Neural cell (in vitro differentiated cells): ENCODE measurements around the gene EXD2. TPM values are rescaled to one million over a fixed set of nuclear protein-coding genes. Genes with fewer than 3 reads are reported as not detected.
"Not testable (repeated sequence)": the region's sequence is repeated elsewhere in the genome, so short reads cannot be mapped to it uniquely, and the experiment has no call there.

Experiments used
- H2AFZ ChIP-seq: fragments of 200-600, 300-800 bp; sonication (generic), shearing (Covaris generic); 2 replicates; pipeline ENCODE4 v1.6.0; 2014; ENCODE audit warnings: low read depth, mild to moderate bottlenecking, antibody characterized with exemption, low read length, moderate library complexity
- H3F3A ChIP-seq: fragments of 200-600 bp; shearing (Covaris generic); 2 replicates; pipeline ENCODE4 v1.6.1; 2016; ENCODE audit warnings: mild to moderate bottlenecking, moderate library complexity, mixed read lengths, antibody characterized with exemption, low read length; ENCODE audit not compliant: insufficient read depth, poor library complexity, severe bottlenecking
- H3K27ac ChIP-seq: fragments of 200-600, 300-800 bp; sonication (generic), shearing (Covaris generic); 2 replicates; pipeline ENCODE4 v1.5.1; 2014; ENCODE audit warnings: mild to moderate bottlenecking, low read length, moderate library complexity
- H3K27me3 ChIP-seq: fragments of 300-800, 200-600 bp; sonication (generic), shearing (Covaris generic); 2 replicates; pipeline ENCODE4 v1.6.0; 2014; ENCODE audit warnings: mild to moderate bottlenecking, low read depth, low read length, moderate library complexity; ENCODE audit not compliant: insufficient read depth
- H3K36me3 ChIP-seq: fragments of 300-800, 200-600 bp; sonication (generic), shearing (Covaris generic); 2 replicates; pipeline ENCODE4 v1.5.1; 2014; ENCODE audit warnings: mild to moderate bottlenecking, antibody characterized with exemption, low read length, moderate library complexity; ENCODE audit not compliant: insufficient read depth
- H3K4me2 ChIP-seq: fragments of 300-800, 200-600 bp; sonication (generic), shearing (Covaris generic); 2 replicates; pipeline ENCODE4 v1.6.0; 2014; ENCODE audit warnings: mild to moderate bottlenecking, low read length
- H3K4me3 ChIP-seq: fragments of 300-800, 200-600 bp; sonication (generic), shearing (Covaris generic); 2 replicates; pipeline ENCODE4 v1.5.1; 2014; ENCODE audit warnings: mild to moderate bottlenecking, low read length, moderate library complexity
- H3K79me2 ChIP-seq: fragments of 200-600 bp; shearing (Covaris generic); replicated peaks from 2 replicates; pipeline ENCODE4 v1.6.0; 2014; ENCODE audit warnings: mild to moderate bottlenecking, low read length, moderate library complexity; ENCODE audit not compliant: insufficient read depth
- H3K9ac ChIP-seq: fragments of 300-800, 200-600 bp; sonication (generic), shearing (Covaris generic); 2 replicates; pipeline ENCODE4 v1.6.1; 2016; ENCODE audit warnings: mild to moderate bottlenecking, low read length, mixed read lengths
- H3K9me2 ChIP-seq: fragments of 200-600 bp; shearing (Covaris generic); 2 replicates; pipeline ENCODE4 v1.6.1; 2016; ENCODE audit warnings: mild to moderate bottlenecking, low read length, mixed read lengths; ENCODE audit not compliant: insufficient read depth
- H3K9me3 ChIP-seq: fragments of 200-600, 300-800 bp; sonication (generic), shearing (Covaris generic); 2 replicates; pipeline ENCODE4 v1.6.1; 2016; ENCODE audit warnings: mild to moderate bottlenecking, mixed run types, low read length, moderate library complexity, mixed read lengths
- H4K20me1 ChIP-seq: fragments of 200-600 bp; shearing (Covaris generic); 2 replicates; pipeline ENCODE4 v1.6.1; 2016; ENCODE audit warnings: mild to moderate bottlenecking, mixed run types; ENCODE audit not compliant: insufficient read depth
- CTCF ChIP-seq: fragments of 450-650 bp; IDR thresholded peaks from 2 replicates; pipeline ENCODE4 v1.5.1; 2014; ENCODE audit warnings: antibody characterized with exemption, mild to moderate bottlenecking, moderate library complexity; ENCODE audit not compliant: poor library complexity, severe bottlenecking
- EP300 ChIP-seq: fragments of 450-650 bp; conservative IDR thresholded peaks from 2 replicates; pipeline ENCODE4 v1.6.1; 2014; ENCODE audit warnings: antibody characterized with exemption, mild to moderate bottlenecking, moderate library complexity; ENCODE audit not compliant: poor library complexity, severe bottlenecking
- EZH2 ChIP-seq: fragments of 200-600, 300-800 bp; shearing (Covaris generic), sonication (generic); IDR thresholded peaks from 2 replicates; pipeline ENCODE4 v1.6.1; 2014; ENCODE audit warnings: antibody characterized with exemption, low read length, borderline replicate concordance, mild to moderate bottlenecking; ENCODE audit not compliant: insufficient read depth, poor library complexity, severe bottlenecking
- MXI1 ChIP-seq: fragments of 450-650 bp; conservative IDR thresholded peaks from 2 replicates; pipeline ENCODE4 v1.6.1; 2014; ENCODE audit warnings: antibody characterized with exemption, mild to moderate bottlenecking; ENCODE audit not compliant: poor library complexity, severe bottlenecking
- POLR2AphosphoS5 ChIP-seq: IDR thresholded peaks from 2 replicates; pipeline ENCODE4 v1.6.1; 2012
- RAD21 ChIP-seq: fragments of 450-650 bp; conservative IDR thresholded peaks from 2 replicates; pipeline ENCODE4 v1.6.1; 2014; ENCODE audit warnings: antibody characterized with exemption, mild to moderate bottlenecking, moderate library complexity
- REST ChIP-seq: IDR thresholded peaks from 2 replicates; pipeline ENCODE4 v1.6.1; 2012; ENCODE audit warnings: borderline replicate concordance
- SMC3 ChIP-seq: fragments of 450-650 bp; conservative IDR thresholded peaks from 2 replicates; pipeline ENCODE4 v1.6.1; 2014; ENCODE audit warnings: antibody characterized with exemption, mild to moderate bottlenecking, moderate library complexity; ENCODE audit not compliant: poor library complexity
- TAF1 ChIP-seq: IDR thresholded peaks from 2 replicates; pipeline ENCODE4 v1.6.1; 2012; ENCODE audit warnings: low read depth
- polyA plus RNA-seq: library from polyadenylated mRNA; depleted of rRNA; stranded (reverse); fragments of >200 nt; gene quantifications from 2 replicates; pipeline ENCODE4 v1.2.3, GENCODE V29; 2014

Gene EXD2
- polyA plus RNA-seq, 1 donor from 2014 or later: 43.3 TPM

- no peaks in the 10 kb centered on the region for H3K9me2 ChIP-seq
- H2AFZ ChIP-seq: no peak overlapping the region
- peaks cover 1% of the 10 kb centered on the region for H3K79me2 ChIP-seq
- H3K4me2 ChIP-seq: no peak overlapping the region
- no peaks in the 10 kb centered on the region for H3K9me3 ChIP-seq
- H3K4me3 ChIP-seq: no peak overlapping the region
- H3K27me3 ChIP-seq: no peaks in the 10 kb centered on the region
- no peak for TF ChIP-seq REST
- TF ChIP-seq EZH2: no peak
- TF ChIP-seq SMC3: no peak
- no peak for TF ChIP-seq TAF1
- no peak for TF ChIP-seq RAD21
- TF ChIP-seq POLR2AphosphoS5: no peak
- no peak for TF ChIP-seq EP300
- TF ChIP-seq MXI1: no peak
- no peak for TF ChIP-seq CTCF
- no peaks in the 10 kb centered on the region for H3K36me3 ChIP-seq
- no peak overlapping the region for H3K27ac ChIP-seq
- H3K9ac ChIP-seq: no peak overlapping the region
- H3F3A ChIP-seq: no peaks in the 10 kb centered on the region
- H4K20me1 ChIP-seq: no peaks in the 10 kb centered on the region
Measured at GRCh38 chr14:69156224-69156623, 35.1 kb upstream of the EXD2 start.

- Histone ChIP-seq H3K27me3 (no peaks in the 10 kb centered on the region), H3K9me2 (no peaks in the 10 kb centered on the region), H3F3A (no peaks in the 10 kb centered on the region), H3K4me3 (no peak overlapping the region), H3K36me3 (no peaks in the 10 kb centered on the region), H4K20me1 (no peaks in the 10 kb centered on the region), H3K27ac (no peak overlapping the region), H3K4me2 (no peak overlapping the region), H3K9ac (no peak overlapping the region), H2AFZ (no peak overlapping the region), H3K79me2 (no peaks in the 10 kb centered on the region), H3K9me3 (no peaks in the 10 kb centered on the region)
- no peak for TF ChIP-seq EP300
- no peak for TF ChIP-seq MXI1
- no peak for TF ChIP-seq SMC3
- TF ChIP-seq POLR2AphosphoS5: no peak
- no peak for TF ChIP-seq EZH2
- no peak for TF ChIP-seq CTCF
- TF ChIP-seq RAD21: no peak
- no peak for TF ChIP-seq TAF1
- no peak for TF ChIP-seq REST
Measured at GRCh38 chr14:69161590-69161989, 29.7 kb upstream of the EXD2 start.

- not testable (repeated sequence) for H2AFZ ChIP-seq, H3K9ac ChIP-seq, H3K4me2 ChIP-seq, H3K27me3 ChIP-seq, H3K27ac ChIP-seq, H3K9me2 ChIP-seq, H3K79me2 ChIP-seq, H3K4me3 ChIP-seq, H3K36me3 ChIP-seq, H4K20me1 ChIP-seq, H3F3A ChIP-seq, H3K9me3 ChIP-seq
Measured at GRCh38 chr14:69165787-69166186, 25.5 kb upstream of the EXD2 start.
